K562 (cell line): ENCODE results near the gene ORMDL3. TPM values are rescaled to one million over a fixed set of nuclear protein-coding genes. Genes with fewer than 3 reads are reported as not detected.

Source experiments
- BACH1 ChIP-seq: fragments of 200-800 bp; sonication (Bioruptor generic); IDR thresholded peaks from 2 replicates; pipeline ENCODE4 v1.6.1; 2016; ENCODE audit warnings: missing genetic modification characterization, missing compliant biosample characterization
- CBFA2T3 ChIP-seq: fragments of 450-650 bp; IDR thresholded peaks from 2 replicates; pipeline ENCODE4 v1.6.1; 2017
- CBX8 ChIP-seq: fragments of 200-600 bp; sonication (generic); IDR thresholded peaks from 2 replicates; pipeline ENCODE4 v1.6.1; 2012; ENCODE audit warnings: borderline replicate concordance, mixed run types, low read depth, mild to moderate bottlenecking, moderate library complexity, mixed read lengths, low read length, control low read depth, inconsistent platforms; ENCODE audit not compliant: poor library complexity, severe bottlenecking; ENCODE audit errors: extremely low read depth
- EZH2 ChIP-seq: IDR thresholded peaks from 2 replicates; pipeline ENCODE4 v1.6.1; 2012; ENCODE audit warnings: low read depth, mild to moderate bottlenecking, inconsistent platforms, low read length, borderline replicate concordance
- MAFG ChIP-seq: fragments of 450-650 bp; conservative IDR thresholded peaks from 2 replicates; pipeline ENCODE4 v1.6.1; 2016; ENCODE audit warnings: missing genetic modification characterization, missing compliant biosample characterization
- MCM5 ChIP-seq: fragments of 450-650 bp; IDR thresholded peaks from 2 replicates; pipeline ENCODE4 v1.6.1; 2016; ENCODE audit warnings: low read depth
- PHTF2 ChIP-seq: fragments of 250-450 bp; sonication (Bioruptor Pico); IDR thresholded peaks from 2 replicates; pipeline ENCODE4 v1.5.0; 2021; ENCODE audit warnings: mild to moderate bottlenecking
- RAD21 ChIP-seq, 2 experiments: fragments of 250-450 bp in 1 of 2; fragments of 450-650 bp in 1 of 2; sonication (Bioruptor Pico) in 1 of 2; formaldehyde crosslinking in 1 of 2; IDR thresholded peaks in 1 of 2; conservative IDR thresholded peaks in 1 of 2; 2 replicates each; pipeline versions ENCODE4 v1.4.0 to v1.8.0; 2020 to 2022; ENCODE audit warnings: mild to moderate bottlenecking in 2 of 2, moderate library complexity in 1 of 2
- RBM22 ChIP-seq: fragments of 200-400 bp; formaldehyde crosslinking; IDR thresholded peaks from 2 replicates; pipeline ENCODE4 v1.6.1; 2018; ENCODE audit warnings: low read length, low read depth; ENCODE audit not compliant: poor library complexity, severe bottlenecking
- TAF1 ChIP-seq: IDR thresholded peaks from 2 replicates; pipeline ENCODE4 v1.6.1; 2011; ENCODE audit warnings: mild to moderate bottlenecking, low read length, moderate library complexity; ENCODE audit not compliant: insufficient read depth, control insufficient read depth, severe bottlenecking; ENCODE audit errors: extremely low read depth
- U2AF1 ChIP-seq: fragments of 200-400 bp; formaldehyde crosslinking; optimal IDR thresholded peaks from 2 replicates; pipeline ENCODE3; 2017; ENCODE audit warnings: mild to moderate bottlenecking, low read depth, low read length, moderate library complexity
- ZBTB34 ChIP-seq: fragments of 250-450 bp; sonication (Bioruptor Pico); IDR thresholded peaks from 2 replicates; pipeline ENCODE4 v1.8.0; 2021; ENCODE audit warnings: mild to moderate bottlenecking, moderate library complexity
- ZFPM2 ChIP-seq: fragments of 250-450 bp; sonication (Bioruptor Pico); IDR thresholded peaks from 2 replicates; pipeline ENCODE4 v1.5.1; 2022; ENCODE audit warnings: mild to moderate bottlenecking
- ZNF146 ChIP-seq: IDR thresholded peaks from one replicate; pipeline ENCODE4 v1.6.1; 2018; ENCODE audit warnings: missing compliant biosample characterization; ENCODE audit not compliant: unreplicated experiment
- ZNF764 ChIP-seq: fragments of 250-450 bp; sonication (Bioruptor Pico); IDR thresholded peaks from 2 replicates; pipeline ENCODE4 v1.4.0; 2020; ENCODE audit warnings: low read depth, mild to moderate bottlenecking, moderate library complexity
- polyA plus RNA-seq, 8 experiments: library from polyadenylated mRNA; depleted of rRNA in 4 of 8; stranded (reverse) in 5 of 8; unstranded in 3 of 8; fragments of >200 nt; fragmentation: Nextera tagmentation in 2 of 8; fragmentation: Illumina TruSeq in 1 of 8; extraction: Ambion mirVana in 2 of 8; extraction: Trizol in 1 of 8; gene quantifications; 2 replicates each; pipeline versions ENCODE4 v1.2.1 to v1.2.3, GENCODE V29; 2011 to 2014; ENCODE audit warnings: inconsistent platforms in 1 of 8, missing spikeins in 1 of 8
- total RNA-seq, 7 experiments: library from RNA; depleted of rRNA in 6 of 7; stranded (reverse); fragments of >200 nt in 6 of 7; fragmentation: Illumina TruSeq in 2 of 7; extraction: Trizol in 2 of 7; gene quantifications; 2 replicates each; pipeline versions ENCODE4 v1.2.1 to v1.2.3, GENCODE V29; 2011 to 2021; ENCODE audit warnings: low replicate concordance in 1 of 7
- TF ChIP-seq, protein P1 (sequence below): fragments of 450-650 bp; formaldehyde crosslinking; IDR thresholded peaks from 2 replicates; pipeline ENCODE4 v1.4.0; 2020; ENCODE audit warnings: mild to moderate bottlenecking, mixed read lengths
- TF ChIP-seq, protein P2 (sequence below), 2 experiments: fragments of 450-650 bp; conservative IDR thresholded peaks; 2 replicates each; pipeline ENCODE4 v1.6.1; 2017; ENCODE audit warnings: mild to moderate bottlenecking in 2 of 2, moderate library complexity in 2 of 2
- TF ChIP-seq, protein P3 (sequence below), 2 experiments: IDR thresholded peaks in 1 of 2; conservative IDR thresholded peaks in 1 of 2; 2 replicates each; pipeline ENCODE4 v1.6.1; 2016; ENCODE audit warnings: low read depth in 2 of 2, mild to moderate bottlenecking in 1 of 2, missing compliant biosample characterization in 1 of 2, missing genetic modification characterization in 1 of 2, moderate library complexity in 1 of 2

The ORMDL3 gene
- total and polyA plus RNA-seq, 9 of the 15 experiments (the other 6 are each of a cell fraction or from before 2014, with no cell fraction given), result 2.7 to 57.4 (median 27.1) TPM

- TF ChIP-seq ZBTB34 (CRISPR knock-in tag) (no peak), ZNF146 (no peak), ZFPM2 (no peak), CBX8 (no peak), MCM5 (no peak), CBFA2T3 (no peak), RBM22 (no peak), PHTF2 (no peak), TAF1 (peak; percentile 44), MAFG (tag) (no peak), EZH2 (no peak), U2AF1 (no peak), RAD21 (CRISPR knock-in tag; conservative IDR thresholded peaks at IDR 0.05 in 1 of 2, IDR thresholded peaks at IDR 0.05 in 1 of 2) (no peak), ZNF764 (CRISPR knock-in tag) (no peak), BACH1 (tag) (no peak)
- TF ChIP-seq, protein P1, sequence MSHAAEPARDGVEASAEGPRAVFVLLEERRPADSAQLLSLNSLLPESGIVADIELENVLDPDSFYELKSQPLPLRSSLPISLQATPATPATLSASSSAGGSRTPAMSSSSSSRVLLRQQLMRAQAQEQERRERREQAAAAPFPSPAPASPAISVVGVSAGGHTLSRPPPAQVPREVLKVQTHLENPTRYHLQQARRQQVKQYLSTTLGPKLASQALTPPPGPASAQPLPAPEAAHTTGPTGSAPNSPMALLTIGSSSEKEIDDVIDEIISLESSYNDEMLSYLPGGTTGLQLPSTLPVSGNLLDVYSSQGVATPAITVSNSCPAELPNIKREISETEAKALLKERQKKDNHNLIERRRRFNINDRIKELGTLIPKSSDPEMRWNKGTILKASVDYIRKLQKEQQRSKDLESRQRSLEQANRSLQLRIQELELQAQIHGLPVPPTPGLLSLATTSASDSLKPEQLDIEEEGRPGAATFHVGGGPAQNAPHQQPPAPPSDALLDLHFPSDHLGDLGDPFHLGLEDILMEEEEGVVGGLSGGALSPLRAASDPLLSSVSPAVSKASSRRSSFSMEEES (CRISPR knock-in tag), result no peak
- TF ChIP-seq, protein P2, sequence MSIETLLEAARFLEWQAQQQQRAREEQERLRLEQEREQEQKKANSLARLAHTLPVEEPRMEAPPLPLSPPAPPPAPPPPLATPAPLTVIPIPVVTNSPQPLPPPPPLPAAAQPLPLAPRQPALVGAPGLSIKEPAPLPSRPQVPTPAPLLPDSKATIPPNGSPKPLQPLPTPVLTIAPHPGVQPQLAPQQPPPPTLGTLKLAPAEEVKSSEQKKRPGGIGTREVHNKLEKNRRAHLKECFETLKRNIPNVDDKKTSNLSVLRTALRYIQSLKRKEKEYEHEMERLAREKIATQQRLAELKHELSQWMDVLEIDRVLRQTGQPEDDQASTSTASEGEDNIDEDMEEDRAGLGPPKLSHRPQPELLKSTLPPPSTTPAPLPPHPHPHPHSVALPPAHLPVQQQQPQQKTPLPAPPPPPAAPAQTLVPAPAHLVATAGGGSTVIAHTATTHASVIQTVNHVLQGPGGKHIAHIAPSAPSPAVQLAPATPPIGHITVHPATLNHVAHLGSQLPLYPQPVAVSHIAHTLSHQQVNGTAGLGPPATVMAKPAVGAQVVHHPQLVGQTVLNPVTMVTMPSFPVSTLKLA (conservative IDR thresholded peaks at IDR 0.05), result no peak
- TF ChIP-seq, protein P3, sequence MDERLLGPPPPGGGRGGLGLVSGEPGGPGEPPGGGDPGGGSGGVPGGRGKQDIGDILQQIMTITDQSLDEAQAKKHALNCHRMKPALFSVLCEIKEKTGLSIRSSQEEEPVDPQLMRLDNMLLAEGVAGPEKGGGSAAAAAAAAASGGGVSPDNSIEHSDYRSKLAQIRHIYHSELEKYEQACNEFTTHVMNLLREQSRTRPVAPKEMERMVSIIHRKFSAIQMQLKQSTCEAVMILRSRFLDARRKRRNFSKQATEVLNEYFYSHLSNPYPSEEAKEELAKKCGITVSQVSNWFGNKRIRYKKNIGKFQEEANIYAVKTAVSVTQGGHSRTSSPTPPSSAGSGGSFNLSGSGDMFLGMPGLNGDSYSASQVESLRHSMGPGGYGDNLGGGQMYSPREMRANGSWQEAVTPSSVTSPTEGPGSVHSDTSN (CRISPR knock-in tag; IDR thresholded peaks at IDR 0.05; ENCODE audit: low read depth), result no peak
- TF ChIP-seq, protein P3 (tag; conservative IDR thresholded peaks at IDR 0.05; ENCODE audit: low read depth), result no peak
Observed at GRCh38 chr17:39952680-39953470, 25.5 kb upstream of the ORMDL3 start (continued).
